Adrenal gland (tissue), 12 donors: ENCODE data around the gene SLC16A2. TPM values are rescaled to one million over a fixed set of nuclear protein-coding genes. Genes with fewer than 3 reads are reported as not detected.

ENCODE experiments used
- DNase-seq, 7 donors: peaks; one replicate each; pipeline ENCODE4 v3.0.0-alpha.2; 2019 to 2020
- H3K27ac ChIP-seq, 5 donors: fragments of 200-600 bp; sonication (generic) in 4 of 5; 1 replicate in 3 of 5; 2 replicates in 2 of 5; pipeline versions ENCODE4 v1.5.1 to v1.8.0; 2016 to 2020; ENCODE audit warnings: mild to moderate bottlenecking in 1 of 5
- H3K27me3 ChIP-seq: fragments of 200-600 bp; 2 replicates; pipeline ENCODE4 v1.8.0; 2021
- H3K36me3 ChIP-seq, 2 donors: fragments of 200-600 bp; replicated peaks in 1 of 2; 1 replicate in 1 of 2; 2 replicates in 1 of 2; pipeline versions ENCODE4 v1.5.1 to v1.8.0; 2018 to 2022
- H3K4me1 ChIP-seq, 2 donors: fragments of 200-600 bp; replicated peaks in 1 of 2; 1 replicate in 1 of 2; 2 replicates in 1 of 2; pipeline versions ENCODE4 v1.5.1 to v1.8.0; 2018 to 2021
- H3K4me3 ChIP-seq, 4 donors: fragments of 200-600 bp; sonication (generic) in 3 of 4; one replicate each; pipeline ENCODE4 v1.5.1; 2016 to 2018
- H3K9me3 ChIP-seq, 3 donors: fragments of 200-600 bp; sonication (generic) in 1 of 3; replicated peaks in 1 of 3; 1 replicate in 2 of 3; 2 replicates in 1 of 3; pipeline versions ENCODE4 v1.5.1 to v1.8.0; 2016 to 2021
- CTCF ChIP-seq, 6 experiments: fragments of 450-650 bp in 4 of 6; fragments of 200-600 bp in 2 of 6; sonication (generic) in 1 of 6; IDR thresholded peaks; 1 replicate in 5 of 6; 2 replicates in 1 of 6; pipeline versions ENCODE4 v1.5.1 to v1.8.0; 2016 to 2021; ENCODE audit warnings: antibody characterized with exemption in 6 of 6, mild to moderate bottlenecking in 2 of 6, moderate library complexity in 1 of 6
- POLR2A ChIP-seq, 2 donors: fragments of 450-650 bp; IDR thresholded peaks; one replicate each; pipeline ENCODE4 v1.6.1; 2017; ENCODE audit warnings: antibody characterized with exemption in 2 of 2, mild to moderate bottlenecking in 2 of 2, moderate library complexity in 1 of 2
- WGBS, 4 donors: extraction: QIAGEN DNeasy Blood & Tissue Kit in 2 of 4; methylation state at CpG; one replicate each; pipeline versions ENCODE4 v1.1.5 to v1.1.7; 2013 to 2017; 5-methylcytosine and 5-hydroxymethylcytosine counted together
- intact Hi-C, 2 donors: fragments of 100-400 bp; cut with DNase I; formaldehyde crosslinking; loops; one replicate each; pipeline versions ENCODE4 v1.14.1 to v1.15.0; 2022 to 2023
- polyA plus RNA-seq, 3 donors: library from polyadenylated mRNA; stranded (reverse); fragments of 200-250 nt in 2 of 3; fragments of 350-450 nt in 1 of 3; fragmentation: Illumina TruSeq in 1 of 3; extraction: RNeasy Lipid Tissue Mini Kit (QIAGEN cat#74804) in 1 of 3; gene quantifications; one replicate each; pipeline ENCODE4 v1.2.3, GENCODE V29; 2013 to 2014
- total RNA-seq, 9 donors: library from RNA; depleted of rRNA in 4 of 9; stranded (reverse); fragments of >200 nt in 4 of 9; fragments of 120-200 nt in 1 of 9; fragmentation: NEBNext Ultra II Directional in 1 of 9; extraction: Animal tissue kit (Norgen Biotek cat#: 25700) in 1 of 9; gene quantifications; one replicate each; pipeline versions ENCODE4 v1.1.0 to v1.2.4, GENCODE V29; 2013 to 2023
- donor health status: healthy with polysubstance abuse.
- donor health status: Bipolar disorder and iron deficiency.
- donor health status: DM: yes; HTN: yes; CAD: no.
- donor health status: DM: no; HTN: no; CAD: no.
- donor health status: DM: no; HTN: no; CAD: no.
- donor health status: DM: yes; HTN: yes; CAD: no.

The SLC16A2 gene
- total and polyA plus RNA-seq, 12 donors: 9.3 to 109 (median 46.9) TPM

- Histone ChIP-seq H3K4me3 (no peak overlapping the region), H3K9me3 (no peaks in the 10 kb centered on the region), H3K4me1 (peaks cover 0 to 4% of the 10 kb centered on the region in 2 donors), H3K27me3 (no peaks in the 10 kb centered on the region), H3K27ac (no peak overlapping the region), H3K36me3 (no peaks in the 10 kb centered on the region)
- TF ChIP-seq POLR2A (IDR thresholded peaks at IDR 0.05) (no peak), CTCF (IDR thresholded peaks at IDR 0.05) (peak in 3 of 6 experiments; percentile 15 to 25 (median 24))
- DNase-seq: no peak
- 26 to 29% (median 28%) methylated on average over 1 of the region's 1 CpG for WGBS, 4 donors
- intact Hi-C loops: no loop called here
These were observed 37.4 kb downstream of the SLC16A2 start for GRCh38 chrX:74458736-74459135.

- no peaks in the 10 kb centered on the region for H3K36me3 ChIP-seq
- peaks cover 0 to 4% of the 10 kb centered on the region in 2 donors for H3K4me1 ChIP-seq
- intact Hi-C loops: no loop called here
- peak in 3 of 7 donors; percentile 16 to 52 (median 32) for DNase-seq
- H3K9me3 ChIP-seq: no peaks in the 10 kb centered on the region
- H3K4me3 ChIP-seq: no peak overlapping the region
- TF ChIP-seq POLR2A (IDR thresholded peaks at IDR 0.05) (no peak), CTCF (IDR thresholded peaks at IDR 0.05) (no peak)
- no peak overlapping the region for H3K27ac ChIP-seq
- H3K27me3 ChIP-seq: no peaks in the 10 kb centered on the region
- WGBS, 4 donors: 43 to 57% (median 50%) methylated on average over 4 of the region's 4 CpGs
These were observed 40.1 kb downstream of the SLC16A2 start for GRCh38 chrX:74461384-74461783.

DNA sequence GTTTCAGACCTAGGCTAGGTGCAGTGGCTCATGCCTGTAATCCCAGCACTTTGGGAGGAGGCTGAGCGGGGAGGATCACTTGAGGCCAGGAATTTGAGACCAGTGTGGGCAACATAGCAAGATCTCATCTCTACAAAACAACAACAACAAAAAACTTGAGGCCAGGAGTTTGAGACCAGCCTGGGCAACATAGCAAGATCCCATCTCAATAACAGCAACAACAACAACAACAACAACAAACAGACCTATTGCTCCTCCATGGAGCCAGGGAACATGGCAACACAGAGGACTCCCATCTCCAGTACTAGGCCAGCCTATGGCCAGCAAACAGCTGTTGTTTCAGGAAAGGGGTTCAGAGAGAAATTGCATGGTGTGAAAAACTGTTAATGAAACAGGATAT lies 43.4 kb downstream of the SLC16A2 start:
- H3K4me1 ChIP-seq: peaks cover 0 to 4% of the 10 kb centered on the region in 2 donors
- TF ChIP-seq POLR2A (IDR thresholded peaks at IDR 0.05): no peak
- no peak for TF ChIP-seq CTCF (IDR thresholded peaks at IDR 0.05)
- DNase-seq: no peak
- WGBS, 4 donors: 80 to 100% (median 100%) methylated on average over 1 of the region's 1 CpG
- H3K27ac ChIP-seq: no peak overlapping the region
- H3K9me3 ChIP-seq: no peaks in the 10 kb centered on the region
- H3K4me3 ChIP-seq: no peak overlapping the region
- intact Hi-C loops: no loop called here
- H3K27me3 ChIP-seq: no peaks in the 10 kb centered on the region
- no peaks in the 10 kb centered on the region for H3K36me3 ChIP-seq

DNA sequence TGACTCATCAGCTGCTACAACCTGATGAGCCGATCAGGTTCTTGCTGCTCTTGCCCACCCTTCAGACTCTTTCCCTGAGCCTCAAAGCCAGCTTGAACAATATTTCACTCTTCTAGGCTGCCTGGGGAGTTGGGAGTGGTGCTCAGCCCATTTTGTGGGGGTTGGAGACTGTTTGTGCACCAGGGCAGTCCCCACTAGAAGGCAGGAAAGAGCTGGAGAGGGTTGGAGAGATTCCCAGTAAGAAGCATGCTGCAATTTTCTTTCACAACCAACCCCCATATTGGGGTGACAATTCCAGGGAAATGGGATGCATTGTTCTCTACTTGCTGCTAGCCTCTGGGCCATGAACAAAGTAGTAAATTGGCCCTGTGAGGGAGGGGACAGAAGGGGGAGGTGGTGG lies 44.1 kb downstream of the SLC16A2 start:
- H3K27me3 ChIP-seq: no peaks in the 10 kb centered on the region
- H3K36me3 ChIP-seq: no peaks in the 10 kb centered on the region
- H3K4me3 ChIP-seq: no peak overlapping the region
- H3K4me1 ChIP-seq: peaks cover 0 to 4% of the 10 kb centered on the region in 2 donors
- 57 to 75% (median 63%) methylated on average over 1 of the region's 1 CpG for WGBS, 4 donors
- no peak overlapping the region for H3K27ac ChIP-seq
- intact Hi-C loops: no loop called here
- no peaks in the 10 kb centered on the region for H3K9me3 ChIP-seq
- DNase-seq: no peak
- TF ChIP-seq CTCF (IDR thresholded peaks at IDR 0.05) (peak in 1 of 6 experiments; percentile 8), POLR2A (IDR thresholded peaks at IDR 0.05) (no peak)
